ENCODE measurements around the gene TSPO.
"Not testable (repeated sequence)": the region's sequence is repeated elsewhere in the genome, so short reads cannot be mapped to it uniquely, and the experiment has no call there.

TSPO gene

DNA sequence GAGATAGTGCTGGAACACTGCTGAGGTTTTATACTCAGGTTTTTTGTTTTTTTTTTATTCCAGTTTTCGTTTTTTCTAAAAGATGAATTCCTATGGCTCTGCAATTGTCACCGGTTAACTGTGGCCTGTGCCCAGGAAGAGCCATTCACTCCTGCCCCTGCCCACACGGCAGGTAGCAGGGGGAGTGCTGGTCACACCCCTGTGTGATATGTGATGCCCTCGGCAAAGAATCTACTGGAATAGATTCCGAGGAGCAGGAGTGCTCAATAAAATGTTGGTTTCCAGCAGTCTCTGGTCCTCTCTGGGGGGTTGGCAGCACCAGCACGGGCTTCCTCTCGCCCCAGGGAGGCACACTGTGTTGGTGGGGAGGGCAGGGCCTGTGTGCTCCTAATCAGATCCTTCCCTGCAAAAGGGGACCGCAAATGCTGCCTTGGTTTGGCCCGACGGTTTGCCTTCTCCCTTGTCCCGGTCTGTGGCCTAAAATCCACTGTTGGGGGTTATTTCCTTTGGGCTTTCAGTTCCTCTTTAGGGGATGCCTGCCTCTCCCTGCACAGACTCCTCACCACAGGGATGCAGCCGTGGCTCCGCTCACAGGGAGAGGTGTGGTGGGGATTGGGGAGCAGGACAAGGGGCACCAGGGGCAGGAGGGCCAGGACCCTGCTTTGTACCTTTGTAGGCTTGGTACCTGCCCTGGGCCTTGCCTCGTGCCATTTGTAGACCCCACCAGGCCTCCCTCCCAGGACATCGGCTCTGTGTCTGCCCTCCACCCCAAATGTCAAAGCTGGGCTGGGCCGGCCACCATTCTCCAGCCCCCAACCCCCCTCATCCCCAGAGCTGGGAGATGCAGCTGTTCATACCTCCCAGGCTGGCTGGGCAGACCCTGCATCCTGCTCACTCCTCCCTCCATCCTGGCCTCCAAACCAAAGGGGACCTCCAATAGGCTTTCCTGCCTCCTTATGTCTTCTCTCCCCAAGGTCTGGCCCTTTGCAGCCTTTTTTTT is 21.6 kb upstream of the TSPO start:
- FAIRE-seq (no peak), DNase-seq (ENCODE audit: insufficient read length, low spot score) (no peak)

DNA sequence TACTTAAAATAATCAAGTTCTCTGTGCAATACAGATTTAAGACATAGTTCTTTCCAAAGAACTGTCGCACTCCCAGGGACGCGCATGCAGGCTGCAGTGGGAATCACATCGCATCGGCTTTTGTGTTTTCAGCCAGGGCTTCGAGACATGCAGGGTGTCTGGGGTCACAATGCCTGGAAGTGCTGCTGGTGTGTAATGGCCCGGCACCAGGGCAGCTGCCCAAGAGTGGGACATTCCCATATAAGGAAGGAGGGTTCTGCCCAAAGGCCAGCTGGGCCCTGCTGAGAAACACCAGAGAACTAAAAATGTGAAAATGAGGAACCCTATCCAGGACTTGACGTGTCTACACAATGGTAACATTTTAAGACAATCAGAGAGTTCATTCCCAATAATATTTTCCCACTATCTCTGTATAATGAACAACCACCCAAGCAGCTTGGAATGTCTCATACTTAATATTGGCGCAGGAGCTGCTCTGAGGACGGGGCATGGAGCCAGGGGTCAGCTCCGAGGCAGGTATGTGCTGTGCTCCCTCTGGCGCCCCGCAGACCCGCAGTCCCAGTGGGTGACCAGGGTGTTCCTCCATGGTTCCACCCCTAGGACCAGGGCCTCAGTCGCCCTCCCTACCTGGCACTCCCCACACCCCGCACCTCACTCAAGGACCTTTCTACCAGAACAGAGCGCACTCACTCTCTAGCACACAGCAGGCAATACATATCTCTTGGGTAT is 19.4 kb upstream of the TSPO start:
- DNase-seq (ENCODE audit: insufficient read length, low spot score), result no peak
- no peak for FAIRE-seq

DNA sequence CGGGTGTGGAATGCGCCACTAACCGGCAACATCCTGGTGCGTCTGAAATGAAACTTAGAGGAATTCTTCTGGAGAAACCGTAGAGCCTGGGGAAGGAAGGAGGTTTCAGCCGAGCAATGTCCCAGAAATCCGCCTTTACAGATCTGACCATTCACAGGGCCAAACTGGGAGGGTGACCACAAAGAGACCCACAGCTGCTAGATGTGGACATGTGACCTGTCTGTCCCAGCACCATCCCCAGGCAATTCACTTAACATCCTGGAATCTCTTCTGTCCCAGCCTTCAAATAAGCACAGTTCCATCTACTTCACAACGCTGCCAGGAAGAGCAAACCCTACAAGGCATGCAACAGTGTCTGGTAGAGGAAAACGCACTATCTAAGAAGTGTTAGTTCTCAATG is 18.0 kb upstream of the TSPO start:
- DNase-seq (ENCODE audit: insufficient read length, low spot score), result no peak
- no peak for FAIRE-seq

DNA sequence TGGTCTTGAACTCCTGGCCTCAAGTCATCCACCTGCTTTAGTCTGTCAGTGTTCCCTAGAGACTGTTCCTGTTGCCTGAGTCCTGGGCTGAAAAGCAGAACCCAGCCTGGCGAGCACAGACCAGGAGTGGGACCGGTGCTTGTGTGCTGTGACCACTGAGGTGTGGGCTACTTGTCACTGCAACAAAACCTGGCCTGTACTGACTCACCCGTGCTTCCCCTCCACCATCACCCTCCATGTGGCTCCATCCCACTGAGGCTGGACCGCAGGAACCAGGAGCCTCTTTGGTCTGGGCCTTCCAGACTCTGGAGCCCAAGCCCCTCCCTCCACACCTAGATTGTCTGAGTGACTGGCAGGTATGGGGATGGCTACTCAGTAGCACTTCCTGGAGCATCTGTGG is 16.8 kb upstream of the TSPO start:
- DNase-seq (ENCODE audit: insufficient read length, low spot score), result no peak
- no peak for FAIRE-seq

DNA sequence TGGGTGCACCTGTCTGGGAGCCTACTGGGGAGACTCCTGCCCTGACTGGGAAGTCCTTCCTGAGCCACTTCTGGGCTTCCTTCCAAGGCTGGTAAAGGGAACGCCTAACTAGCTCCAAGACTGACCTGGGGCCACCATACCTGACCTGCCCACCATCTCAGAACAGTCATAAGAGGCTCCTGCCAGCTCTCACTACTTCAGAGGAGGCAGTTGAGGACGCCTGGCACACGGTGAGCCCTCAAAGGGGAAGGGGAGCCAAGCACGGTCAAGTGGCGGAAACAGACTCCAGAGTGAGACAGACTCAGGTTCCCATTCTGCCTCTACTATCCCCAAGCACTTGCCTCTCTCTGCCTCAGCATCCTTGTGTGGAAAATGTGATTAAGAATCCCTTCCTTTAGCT is 15.8 kb upstream of the TSPO start:
- FAIRE-seq, result no peak

DNA sequence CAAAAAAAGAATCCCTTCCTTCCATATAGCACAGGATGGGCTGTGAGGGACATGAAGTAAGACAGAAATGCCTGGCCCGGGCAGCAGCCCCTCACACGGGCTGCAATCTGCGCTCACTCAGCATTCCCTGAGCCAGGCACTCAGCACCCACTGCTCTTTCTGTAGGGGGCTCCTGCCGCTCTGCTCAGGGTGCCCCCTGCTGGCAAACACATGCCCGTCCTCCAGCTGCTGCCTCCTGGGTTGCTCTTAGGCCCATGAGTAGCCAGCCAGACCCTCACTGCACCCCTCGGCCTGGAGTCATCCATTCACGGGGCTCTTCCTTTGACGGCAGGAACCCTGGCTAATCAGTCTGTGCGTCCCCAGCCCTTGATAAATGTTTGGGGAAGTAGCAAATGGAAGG is 15.1 kb upstream of the TSPO start:
- FAIRE-seq (peak; percentile 72), DNase-seq (ENCODE audit: insufficient read length, low spot score) (no peak)

More for the DNA sequence above, 15.8 kb upstream of the TSPO start:
- DNase-seq (ENCODE audit: insufficient read length, low spot score), result no peak

DNA sequence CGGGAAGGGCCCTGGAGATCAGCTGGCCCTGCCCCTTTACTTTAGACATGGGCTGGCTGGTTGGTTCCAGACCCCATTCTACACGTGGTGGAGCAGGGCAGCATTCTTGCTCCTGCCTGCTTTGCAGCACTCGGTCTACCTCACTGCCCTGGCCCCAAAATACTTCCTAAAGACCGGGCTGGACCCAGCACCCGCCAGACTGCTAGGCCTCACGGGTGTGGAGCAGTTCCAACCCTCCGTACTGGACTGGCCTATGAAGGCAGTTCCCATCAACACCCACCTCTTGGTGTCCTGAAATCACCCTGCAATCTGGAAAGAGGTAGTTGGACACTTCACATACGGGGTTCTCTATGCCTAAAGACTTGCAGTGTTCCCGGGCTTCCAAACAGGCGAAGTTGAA is 14.6 kb upstream of the TSPO start:
- DNase-seq (ENCODE audit: insufficient read length, low spot score) (no peak), FAIRE-seq (no peak)

DNA sequence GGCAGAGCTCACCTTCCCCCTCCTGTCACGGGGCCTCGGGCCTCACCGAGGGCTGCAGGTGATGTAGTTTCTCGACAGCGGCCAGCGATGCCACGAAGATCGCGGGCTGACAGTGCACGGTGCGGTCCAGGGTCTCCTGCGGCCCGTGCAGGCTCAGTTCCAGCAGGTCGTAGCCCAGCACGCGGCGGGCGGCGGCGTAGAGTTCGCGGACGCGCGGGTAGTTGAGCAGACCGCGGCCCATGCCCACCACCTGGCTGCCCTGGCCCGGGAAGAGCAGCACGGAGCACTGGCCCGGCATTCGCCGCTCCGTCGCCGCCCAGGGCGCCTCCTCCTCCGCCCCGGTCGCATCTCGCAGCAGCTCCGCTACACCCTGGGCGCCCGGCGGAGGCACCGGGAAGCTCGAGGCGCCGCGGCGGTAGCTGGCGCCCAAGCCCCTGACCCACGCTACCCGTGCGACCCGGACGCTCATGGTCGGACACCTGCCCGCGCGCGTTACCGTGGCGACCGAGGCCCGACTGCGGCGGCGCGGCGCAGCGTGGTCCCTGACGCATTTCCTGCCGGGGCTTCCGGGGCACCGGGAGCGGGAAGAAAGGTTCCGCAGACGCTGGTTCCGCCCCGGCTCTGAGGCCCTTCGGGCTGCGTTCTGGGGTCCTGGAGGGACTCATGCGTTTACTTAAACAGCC is 8.3 kb upstream of the TSPO start, which contains the start of gene MCAT:
Gene MCAT, minus strand, starts transcription at position 519 of the 683 bp plus-strand sequence. Its CDS starts 50 bp downstream, at position 469.
- FAIRE-seq, result peak; percentile 94
- peak; percentile 87 for DNase-seq (ENCODE audit: insufficient read length, low spot score)

DNA sequence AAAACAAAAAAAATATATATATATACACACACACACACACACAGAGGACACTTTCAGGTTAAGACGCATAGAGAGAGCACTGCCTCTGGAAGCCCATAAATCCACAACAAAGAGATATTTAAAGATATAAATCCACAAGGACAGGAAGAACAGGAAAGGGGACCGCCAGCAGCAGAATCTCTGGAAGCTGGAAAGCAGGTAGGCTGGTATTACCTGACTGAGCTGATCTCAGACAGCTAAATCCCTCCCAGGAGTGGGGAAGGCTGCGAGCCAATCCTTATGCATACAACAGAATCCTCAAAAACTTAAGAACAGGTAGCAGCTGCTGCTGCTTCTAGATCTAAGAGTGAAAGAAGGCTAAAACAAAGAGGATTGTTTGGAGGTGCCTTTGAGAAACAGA is 6.4 kb upstream of the TSPO start:
- DNase-seq (ENCODE audit: insufficient read length, low spot score) (no peak), FAIRE-seq (no peak)

DNA sequence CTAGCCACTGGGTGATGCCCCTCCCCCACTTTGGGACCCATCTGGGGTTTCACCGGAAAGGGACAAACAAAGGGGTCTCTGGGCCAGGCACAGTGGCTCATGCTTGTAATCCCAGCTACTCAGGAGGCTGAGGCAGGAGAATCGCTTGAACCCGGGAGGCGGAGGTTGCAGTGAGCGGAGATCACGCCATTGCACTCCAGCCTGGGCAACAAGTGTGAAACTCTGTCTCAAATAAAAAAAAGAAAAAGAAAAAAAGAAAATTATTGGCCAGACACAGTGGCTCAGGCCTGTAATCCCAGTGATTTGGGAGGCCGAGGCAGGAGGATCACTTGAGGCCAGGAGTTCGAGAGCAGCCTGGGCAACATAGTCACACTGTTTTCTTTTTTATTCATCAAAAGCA is 6.0 kb upstream of the TSPO start:
- not testable (repeated sequence) for FAIRE-seq; DNase-seq (ENCODE audit: insufficient read length, low spot score)

DNA sequence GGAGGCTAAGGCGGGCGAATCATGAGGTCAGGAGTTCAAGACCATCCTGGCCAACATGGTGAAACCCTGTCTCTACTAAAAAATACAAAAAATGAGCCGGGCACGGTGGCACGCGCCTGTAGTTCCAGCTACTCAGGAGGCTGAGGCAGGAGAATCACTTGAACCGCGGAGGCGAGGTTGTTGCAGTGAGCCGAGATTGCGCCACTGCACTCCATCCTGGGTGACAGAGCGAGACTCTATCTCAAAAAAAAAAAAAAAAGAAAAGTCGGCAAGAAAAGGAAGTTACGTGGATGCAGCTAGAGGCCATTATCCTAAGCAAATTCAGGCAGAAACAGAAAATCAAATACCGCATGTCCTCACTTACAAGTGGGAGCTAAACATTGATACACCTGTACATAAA is 5.0 kb upstream of the TSPO start:
- not testable (repeated sequence) for FAIRE-seq; DNase-seq (ENCODE audit: insufficient read length, low spot score)

DNA sequence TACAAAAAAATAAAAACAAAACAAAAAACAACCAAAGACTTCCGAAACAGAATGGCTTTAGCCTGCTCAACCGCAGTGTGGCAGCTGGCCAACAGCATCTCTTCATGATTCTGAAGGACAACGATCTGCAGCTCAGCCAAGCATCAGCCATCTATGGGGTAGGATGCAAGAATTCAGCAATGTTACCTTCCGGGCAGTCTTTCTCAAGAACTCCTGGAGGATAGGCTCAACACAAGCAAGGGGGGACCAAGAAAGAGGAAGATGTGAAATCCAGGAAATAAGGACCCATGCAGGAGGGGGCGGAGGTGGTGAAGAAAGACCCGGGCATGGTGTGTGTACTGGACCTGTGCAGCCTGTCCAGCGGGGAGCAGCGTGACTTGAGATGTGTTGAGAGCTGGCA is 3.5 kb upstream of the TSPO start:
- DNase-seq (ENCODE audit: insufficient read length, low spot score) (peak; percentile 62), FAIRE-seq (peak; percentile 95)

DNA sequence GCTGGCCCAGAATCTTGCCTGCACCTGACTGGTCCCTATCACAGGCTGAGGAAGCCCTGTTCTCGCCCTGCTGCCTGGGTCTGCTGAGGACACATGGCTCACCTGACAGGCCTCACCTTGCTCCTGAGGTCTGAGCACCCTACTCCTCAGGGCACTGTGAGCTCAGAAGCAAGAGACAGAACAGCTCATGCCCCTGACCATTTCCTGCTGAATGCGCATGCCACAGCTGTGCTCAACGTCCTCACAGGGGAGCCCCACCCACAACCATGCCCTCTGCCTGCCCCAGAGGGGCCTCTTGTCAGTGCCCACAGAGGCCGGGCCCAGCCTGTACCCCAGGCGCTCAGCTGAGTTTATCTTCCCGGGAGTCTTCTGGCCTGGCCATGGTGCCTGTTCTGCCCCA is 2.8 kb upstream of the TSPO start:
- FAIRE-seq, result no peak
- no peak for DNase-seq (ENCODE audit: insufficient read length, low spot score)

DNA sequence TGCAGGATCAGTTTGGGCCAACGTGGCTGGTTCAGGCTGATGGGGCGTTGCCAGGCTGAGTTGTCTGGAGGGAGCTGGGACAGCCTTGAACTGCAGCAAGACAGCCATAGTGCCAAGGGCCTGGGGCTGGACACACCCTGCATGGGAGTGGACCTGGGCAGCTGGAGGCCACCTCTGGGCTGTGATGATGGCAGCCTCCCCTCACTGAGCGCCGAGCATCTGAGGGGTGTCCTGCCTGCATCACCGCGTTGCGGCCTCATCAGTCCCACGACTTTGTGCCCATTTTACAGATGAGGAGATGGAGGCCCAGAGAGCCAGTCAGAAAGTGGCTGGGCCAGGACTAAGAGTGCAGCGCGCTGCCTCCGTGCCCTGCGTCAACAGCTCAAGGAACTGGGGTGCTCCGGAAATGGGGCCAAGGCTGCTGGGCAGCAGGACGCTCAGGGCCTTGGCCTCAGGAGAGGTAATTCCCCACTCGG is 590 bp upstream of the TSPO start:
- DNase-seq (ENCODE audit: insufficient read length, low spot score) (no peak), FAIRE-seq (no peak)

DNA sequence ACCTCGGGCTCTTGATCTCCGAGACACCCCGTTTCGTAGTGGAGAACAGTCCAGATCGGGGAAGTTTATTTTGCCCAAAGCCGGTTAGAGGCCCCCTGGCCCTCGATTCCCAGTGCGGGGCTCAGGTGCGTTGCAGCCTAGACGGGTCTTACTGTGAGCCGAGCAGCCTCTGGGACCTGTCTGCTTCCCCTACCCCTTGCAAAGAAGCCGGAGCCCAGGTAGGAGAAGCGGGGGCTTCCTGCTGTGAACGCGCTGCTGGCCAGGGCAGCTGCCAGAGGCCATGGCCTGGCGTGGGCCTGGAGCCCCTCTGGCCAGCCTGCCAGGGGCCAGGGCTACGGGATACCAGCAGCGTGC is 621 bp downstream of the TSPO start:
- FAIRE-seq (peak; percentile 51), DNase-seq (ENCODE audit: insufficient read length, low spot score) (no peak)

DNA sequence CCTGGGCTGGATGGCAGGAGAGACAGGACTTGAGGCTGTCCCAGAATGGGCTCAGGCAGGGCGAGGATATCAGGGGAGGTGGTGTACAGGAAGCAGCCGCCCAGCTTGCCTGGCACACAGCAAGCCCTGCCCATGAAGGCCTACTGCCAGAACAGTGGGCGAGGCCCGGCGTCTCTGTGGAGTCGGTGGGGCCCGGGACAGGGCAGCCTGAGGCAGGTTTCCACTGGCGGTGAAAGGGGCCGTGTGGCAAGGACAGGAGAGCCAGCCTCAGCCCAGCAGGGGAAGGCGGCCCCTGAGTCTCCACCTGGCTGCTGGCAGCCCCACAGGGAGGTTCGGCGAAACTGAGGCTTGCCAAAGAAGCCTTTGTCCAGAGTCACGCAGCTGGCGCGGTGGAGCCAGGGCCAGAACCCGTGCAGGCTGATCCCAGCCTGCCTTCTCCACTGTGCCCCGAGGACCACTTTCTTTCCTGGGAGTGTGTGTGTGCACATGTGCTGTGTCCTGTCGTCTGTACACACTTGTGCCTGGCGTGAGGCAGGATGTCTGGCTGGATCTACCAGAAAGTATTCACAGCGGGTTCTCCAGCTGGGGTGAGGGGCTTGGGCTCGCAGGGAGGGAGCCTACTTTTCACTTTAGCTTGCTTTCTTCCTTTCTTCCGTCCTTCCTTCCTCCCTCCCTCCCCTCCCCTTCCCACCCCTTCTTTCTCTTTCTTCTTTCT is 1.2 kb downstream of the TSPO start:
- peak; percentile 91 for FAIRE-seq
- peak; percentile 50 for DNase-seq (ENCODE audit: insufficient read length, low spot score)

DNA sequence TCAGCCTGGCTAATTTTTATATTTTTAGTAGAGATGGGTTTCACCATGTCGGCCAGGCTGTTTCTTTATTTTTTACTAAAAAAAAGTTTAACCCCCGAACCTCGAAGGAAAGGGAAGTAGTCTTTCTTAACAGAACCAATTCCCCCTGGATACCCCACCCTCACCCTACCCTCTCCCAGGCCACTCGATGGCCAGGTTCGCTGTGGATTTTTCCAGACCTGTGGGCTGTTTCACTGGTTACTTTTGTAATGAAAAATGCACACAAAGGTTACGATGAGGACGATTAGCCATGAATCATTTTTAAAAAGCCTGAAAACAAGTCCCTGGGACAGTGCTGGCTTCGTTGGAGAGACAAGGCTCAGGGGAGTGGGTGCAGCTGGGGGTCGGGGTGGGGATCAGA is 2.5 kb downstream of the TSPO start:
- FAIRE-seq (no peak), DNase-seq (ENCODE audit: insufficient read length, low spot score) (no peak)

DNA sequence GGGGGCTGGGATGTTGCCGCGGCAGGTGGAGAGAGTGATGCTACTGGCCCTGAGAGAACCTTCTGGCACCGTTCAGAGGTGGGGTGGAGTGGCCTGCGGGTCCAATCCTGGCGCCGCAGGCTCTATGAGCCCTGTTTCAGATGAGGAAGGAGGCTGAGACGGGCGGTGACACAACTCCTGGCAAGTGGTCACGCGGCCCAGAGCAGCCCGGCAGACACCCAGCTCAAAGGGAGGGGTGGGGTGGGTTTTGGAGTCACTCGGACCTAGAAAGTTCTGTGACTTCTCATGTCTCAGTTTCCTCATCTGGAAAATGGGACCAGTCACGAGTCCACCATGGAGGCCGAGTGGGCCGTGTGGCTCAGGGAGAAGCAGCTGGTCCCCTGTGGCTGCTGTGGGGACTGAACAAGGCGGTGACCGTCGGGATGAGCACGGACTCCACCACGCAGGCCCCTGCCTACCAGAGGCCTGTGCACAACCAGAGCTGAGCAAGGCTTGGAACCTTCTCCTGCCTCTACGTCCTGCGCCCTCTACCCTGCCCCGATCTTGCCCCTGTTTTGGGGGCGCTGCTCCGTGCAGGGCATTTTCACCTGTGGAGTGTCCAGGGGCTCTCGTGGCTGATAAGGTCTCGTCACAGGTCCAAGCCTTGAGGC is 3.7 kb downstream of the TSPO start:
- DNase-seq (ENCODE audit: insufficient read length, low spot score) (no peak), FAIRE-seq (no peak)

DNA sequence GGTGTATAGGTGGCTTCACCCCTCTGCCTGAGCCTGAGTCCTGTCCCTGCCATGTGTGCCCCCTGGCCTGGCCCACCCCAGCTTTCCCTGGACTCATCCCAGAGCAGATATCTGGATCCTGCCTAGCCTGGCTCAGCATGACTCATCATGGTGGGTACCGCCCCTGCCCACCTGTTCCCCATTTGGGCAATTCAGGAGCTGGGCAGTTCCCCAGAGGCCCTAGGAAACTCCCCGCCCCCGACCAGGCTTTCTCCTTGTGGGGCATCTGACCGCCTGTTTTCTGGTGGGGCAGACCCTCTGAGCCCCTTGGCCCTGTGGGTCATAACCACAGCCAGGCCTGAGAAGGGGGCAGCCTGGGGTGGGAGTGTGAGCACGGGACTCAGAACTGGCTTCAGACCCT is 4.4 kb downstream of the TSPO start:
- no peak for FAIRE-seq
- DNase-seq (ENCODE audit: insufficient read length, low spot score), result no peak

DNA sequence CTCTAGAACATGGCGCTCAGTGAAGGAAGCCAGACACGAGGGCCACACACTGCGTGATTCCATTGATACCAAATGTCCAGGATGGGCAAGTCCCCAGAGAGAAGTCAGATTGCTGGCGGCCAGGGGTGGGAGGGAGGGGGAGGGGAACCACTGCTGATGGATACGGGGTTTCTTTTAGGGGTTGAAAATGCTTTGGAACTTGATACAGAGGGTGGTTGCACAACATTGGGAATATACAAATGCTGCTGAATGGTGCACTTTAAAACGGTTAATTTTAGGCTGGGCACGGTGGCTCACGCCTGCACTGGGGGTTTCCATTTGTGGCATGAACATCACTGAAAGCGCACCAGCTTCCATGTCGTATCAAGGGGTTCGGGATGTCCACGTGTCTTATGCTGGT is 5.1 kb downstream of the TSPO start:
- FAIRE-seq, result no peak
- no peak for DNase-seq (ENCODE audit: insufficient read length, low spot score)

Data from GM19239 (cell line).